ENCODE data around the gene CLIC3.

Gene CLIC3

GRCh38 chr9:137023157-137023556 lies 26.8 kb upstream of the CLIC3 start:
- H3K9me3 ChIP-seq (ENCODE audit: control insufficient read depth in 1 of 2, low read length in 2 of 2) = no peaks in the 10 kb centered on the region
- H3K4me1 ChIP-seq (ENCODE audit: control insufficient read depth in 1 of 2, insufficient read depth in 2 of 2, low read length in 2 of 2) = peaks cover 29 to 46% of the 10 kb centered on the region in 2 donors
- H3K4me3 ChIP-seq (ENCODE audit: low read depth in 1 of 2, low read length in 2 of 2) = no peak overlapping the region
- H3K27ac ChIP-seq (ENCODE audit: low read depth, low read length) = no peak overlapping the region
- H3K36me3 ChIP-seq (ENCODE audit: control insufficient read depth in 1 of 2, insufficient read depth in 2 of 2, low read length in 2 of 2) = no peaks in the 10 kb centered on the region
- H3K9ac ChIP-seq (ENCODE audit: low read depth in 1 of 2, low read length in 2 of 2) = peak overlapping the region in 1 of 2 donors; percentile 38
- no peaks in the 10 kb centered on the region for H3K27me3 ChIP-seq (ENCODE audit: control insufficient read depth in 1 of 2, insufficient read depth in 2 of 2, low read length in 2 of 2)

GRCh38 chr9:137022662-137023008 lies 26.3 kb upstream of the CLIC3 start:
- no peaks in the 10 kb centered on the region for H3K36me3 ChIP-seq (ENCODE audit: control insufficient read depth in 1 of 2, insufficient read depth in 2 of 2, low read length in 2 of 2)
- peaks cover 29 to 46% of the 10 kb centered on the region in 2 donors for H3K4me1 ChIP-seq (ENCODE audit: control insufficient read depth in 1 of 2, insufficient read depth in 2 of 2, low read length in 2 of 2)
- H3K9me3 ChIP-seq (ENCODE audit: control insufficient read depth in 1 of 2, low read length in 2 of 2) = no peaks in the 10 kb centered on the region
- no peak overlapping the region for H3K4me3 ChIP-seq (ENCODE audit: low read depth in 1 of 2, low read length in 2 of 2)
- peak overlapping the region; percentile 16 to 51 for H3K9ac ChIP-seq (ENCODE audit: low read depth in 1 of 2, low read length in 2 of 2)
- no peaks in the 10 kb centered on the region for H3K27me3 ChIP-seq (ENCODE audit: control insufficient read depth in 1 of 2, insufficient read depth in 2 of 2, low read length in 2 of 2)
- H3K27ac ChIP-seq (ENCODE audit: low read depth, low read length) = peak overlapping the region; percentile 61

DNA sequence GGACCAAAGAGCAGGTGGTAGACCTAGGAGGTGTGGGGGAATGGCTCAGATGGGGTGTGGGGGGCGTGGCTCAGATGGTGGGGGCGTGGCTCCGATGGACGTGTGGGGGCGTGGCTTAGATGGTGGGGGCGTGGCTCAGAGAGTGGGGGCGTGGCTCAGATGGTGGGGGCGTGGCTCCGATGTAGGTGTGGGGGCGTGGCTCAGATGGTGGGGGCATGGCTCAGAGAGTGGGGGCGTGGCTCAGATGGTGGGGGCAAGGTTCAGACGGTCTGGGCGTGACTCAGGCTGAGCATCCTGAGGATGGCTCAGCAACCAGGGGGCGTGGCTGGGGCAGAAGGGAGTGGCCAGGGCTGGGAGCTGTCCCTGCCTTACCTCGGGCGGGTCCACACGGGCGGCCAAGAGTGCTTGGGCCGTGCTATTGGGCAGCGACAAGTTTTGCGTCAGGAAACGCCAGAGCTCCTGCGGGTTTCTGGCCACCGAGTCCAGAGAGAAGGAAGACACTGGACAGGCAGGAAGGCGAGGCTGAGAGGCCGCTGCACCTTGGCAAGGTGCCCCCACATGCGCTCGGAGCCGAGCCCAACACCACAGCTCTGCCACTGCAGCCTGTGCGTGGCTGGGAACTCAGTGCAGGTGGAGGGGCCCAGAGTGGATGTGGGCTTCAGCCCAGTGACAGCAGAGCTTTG lies 25.8 kb upstream of the CLIC3 start:
- H3K27ac ChIP-seq (ENCODE audit: low read depth, low read length) = peak overlapping the region; percentile 61
- peak overlapping the region; percentile 16 to 51 for H3K9ac ChIP-seq (ENCODE audit: low read depth in 1 of 2, low read length in 2 of 2)
- peaks cover 24 to 41% of the 10 kb centered on the region in 2 donors for H3K4me1 ChIP-seq (ENCODE audit: control insufficient read depth in 1 of 2, insufficient read depth in 2 of 2, low read length in 2 of 2)
- no peaks in the 10 kb centered on the region for H3K9me3 ChIP-seq (ENCODE audit: control insufficient read depth in 1 of 2, low read length in 2 of 2)
- peak overlapping the region in 1 of 2 donors; percentile 22 for H3K4me3 ChIP-seq (ENCODE audit: low read depth in 1 of 2, low read length in 2 of 2)
- peaks cover 0 to 3% of the 10 kb centered on the region in 2 donors for H3K36me3 ChIP-seq (ENCODE audit: control insufficient read depth in 1 of 2, insufficient read depth in 2 of 2, low read length in 2 of 2)
- H3K27me3 ChIP-seq (ENCODE audit: control insufficient read depth in 1 of 2, insufficient read depth in 2 of 2, low read length in 2 of 2) = no peaks in the 10 kb centered on the region

DNA sequence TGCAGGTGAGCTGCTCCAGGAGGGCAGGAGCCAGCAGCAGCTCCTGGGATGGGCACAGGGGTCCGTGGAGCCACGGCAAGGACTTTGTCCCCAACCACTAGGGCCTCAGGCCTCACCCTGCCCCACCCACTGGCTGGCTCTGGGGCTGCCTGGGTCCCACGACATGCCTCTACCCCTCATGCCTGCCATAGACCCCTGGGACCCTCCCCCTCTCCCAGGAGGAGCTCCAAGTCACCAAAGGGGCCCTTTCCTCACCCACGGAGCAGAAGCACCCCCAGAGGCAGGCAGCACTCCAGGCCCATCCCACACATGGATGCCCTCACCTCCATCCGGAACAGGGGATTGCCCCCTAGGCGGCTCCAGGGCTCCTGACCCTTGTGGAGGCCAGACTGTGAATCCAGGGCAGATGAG lies 25.2 kb upstream of the CLIC3 start:
- no peak overlapping the region for H3K9ac ChIP-seq (ENCODE audit: low read depth in 1 of 2, low read length in 2 of 2)
- H3K4me1 ChIP-seq (ENCODE audit: control insufficient read depth in 1 of 2, insufficient read depth in 2 of 2, low read length in 2 of 2) = peaks cover 19 to 36% of the 10 kb centered on the region in 2 donors
- no peaks in the 10 kb centered on the region for H3K27me3 ChIP-seq (ENCODE audit: control insufficient read depth in 1 of 2, insufficient read depth in 2 of 2, low read length in 2 of 2)
- H3K27ac ChIP-seq (ENCODE audit: low read depth, low read length) = peak overlapping the region; percentile 10
- peak overlapping the region; percentile 16 to 22 for H3K4me3 ChIP-seq (ENCODE audit: low read depth in 1 of 2, low read length in 2 of 2)
- peaks cover 0 to 8% of the 10 kb centered on the region in 2 donors for H3K36me3 ChIP-seq (ENCODE audit: control insufficient read depth in 1 of 2, insufficient read depth in 2 of 2, low read length in 2 of 2)
- H3K9me3 ChIP-seq (ENCODE audit: control insufficient read depth in 1 of 2, low read length in 2 of 2) = no peaks in the 10 kb centered on the region

GRCh38 chr9:137020771-137021567 lies 24.6 kb upstream of the CLIC3 start:
- no peak overlapping the region for H3K27ac ChIP-seq (ENCODE audit: low read depth, low read length)
- peaks cover 0 to 8% of the 10 kb centered on the region in 2 donors for H3K36me3 ChIP-seq (ENCODE audit: control insufficient read depth in 1 of 2, insufficient read depth in 2 of 2, low read length in 2 of 2)
- H3K9me3 ChIP-seq (ENCODE audit: control insufficient read depth in 1 of 2, low read length in 2 of 2) = no peaks in the 10 kb centered on the region
- H3K9ac ChIP-seq (ENCODE audit: low read depth in 1 of 2, low read length in 2 of 2) = no peak overlapping the region
- peak overlapping the region; percentile 16 to 22 for H3K4me3 ChIP-seq (ENCODE audit: low read depth in 1 of 2, low read length in 2 of 2)
- H3K27me3 ChIP-seq (ENCODE audit: control insufficient read depth in 1 of 2, insufficient read depth in 2 of 2, low read length in 2 of 2) = no peaks in the 10 kb centered on the region
- H3K4me1 ChIP-seq (ENCODE audit: control insufficient read depth in 1 of 2, insufficient read depth in 2 of 2, low read length in 2 of 2) = peaks cover 15 to 30% of the 10 kb centered on the region in 2 donors

- Histone ChIP-seq H3K36me3 (ENCODE audit: control insufficient read depth in 1 of 2, insufficient read depth in 2 of 2, low read length in 2 of 2) (peaks cover under 1 to 8% of the 10 kb centered on the region in 2 donors), H3K4me3 (ENCODE audit: low read depth in 1 of 2, low read length in 2 of 2) (no peak overlapping the region), H3K4me1 (ENCODE audit: control insufficient read depth in 1 of 2, insufficient read depth in 2 of 2, low read length in 2 of 2) (peaks cover 8 to 23% of the 10 kb centered on the region in 2 donors), H3K27me3 (ENCODE audit: control insufficient read depth in 1 of 2, insufficient read depth in 2 of 2, low read length in 2 of 2) (no peaks in the 10 kb centered on the region), H3K9ac (ENCODE audit: low read depth in 1 of 2, low read length in 2 of 2) (no peak overlapping the region), H3K27ac (ENCODE audit: low read depth, low read length) (no peak overlapping the region), H3K9me3 (ENCODE audit: control insufficient read depth in 1 of 2, low read length in 2 of 2) (no peaks in the 10 kb centered on the region)
Observed at GRCh38 chr9:137019891-137020683, 23.7 kb upstream of the CLIC3 start.

GRCh38 chr9:137018761-137019559 lies 22.6 kb upstream of the CLIC3 start:
- no peak overlapping the region for H3K27ac ChIP-seq (ENCODE audit: low read depth, low read length)
- no peaks in the 10 kb centered on the region for H3K9me3 ChIP-seq (ENCODE audit: control insufficient read depth in 1 of 2, low read length in 2 of 2)
- H3K36me3 ChIP-seq (ENCODE audit: control insufficient read depth in 1 of 2, insufficient read depth in 2 of 2, low read length in 2 of 2) = peaks cover 2 to 8% of the 10 kb centered on the region in 2 donors

DNA sequence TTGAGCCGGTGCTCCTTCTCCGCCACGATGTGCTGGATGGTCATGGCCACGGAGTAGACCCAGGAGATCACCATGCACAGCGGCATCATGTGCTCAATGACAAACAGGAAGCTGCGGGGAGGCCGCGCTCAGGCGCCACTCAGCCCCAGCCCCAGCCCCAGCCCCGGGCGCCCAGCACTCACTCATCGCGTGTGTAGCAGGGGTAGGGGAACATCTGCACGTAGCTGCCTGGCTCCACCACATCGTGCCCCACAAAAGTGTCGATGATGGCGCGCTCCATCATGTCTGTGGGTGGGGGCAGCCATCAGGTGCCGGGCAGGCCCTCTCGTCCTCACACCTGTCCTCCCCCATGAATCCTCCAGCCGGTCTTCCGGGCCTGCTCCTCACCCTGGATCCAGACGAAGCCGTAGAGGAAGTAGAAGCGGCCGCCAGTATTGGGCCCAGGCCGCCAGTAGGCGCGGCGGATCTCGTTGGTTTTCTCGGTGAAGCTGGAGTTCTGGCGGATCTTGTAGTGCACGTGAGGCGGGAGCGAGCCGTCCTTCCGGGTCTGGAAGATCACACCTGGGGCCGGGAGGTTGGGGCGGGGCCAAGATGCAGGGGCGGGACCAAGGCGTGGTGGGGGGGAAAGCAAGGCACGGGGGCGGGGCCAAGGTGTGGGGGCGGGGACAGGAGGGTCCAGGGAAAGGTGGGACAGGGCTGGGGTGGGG lies 21.6 kb upstream of the CLIC3 start:
- Histone ChIP-seq H3K9ac (ENCODE audit: low read depth in 1 of 2, low read length in 2 of 2) (no peak overlapping the region), H3K4me1 (ENCODE audit: control insufficient read depth in 1 of 2, insufficient read depth in 2 of 2, low read length in 2 of 2) (peaks cover 4 to 17% of the 10 kb centered on the region in 2 donors), H3K36me3 (ENCODE audit: control insufficient read depth in 1 of 2, insufficient read depth in 2 of 2, low read length in 2 of 2) (peaks cover 2 to 8% of the 10 kb centered on the region in 2 donors), H3K4me3 (ENCODE audit: low read depth in 1 of 2, low read length in 2 of 2) (no peak overlapping the region), H3K9me3 (ENCODE audit: control insufficient read depth in 1 of 2, low read length in 2 of 2) (no peaks in the 10 kb centered on the region), H3K27ac (ENCODE audit: low read depth, low read length) (no peak overlapping the region), H3K27me3 (ENCODE audit: control insufficient read depth in 1 of 2, insufficient read depth in 2 of 2, low read length in 2 of 2) (no peaks in the 10 kb centered on the region)

More at GRCh38 chr9:137018761-137019559, 22.6 kb upstream of the CLIC3 start:
- Histone ChIP-seq H3K9ac (ENCODE audit: low read depth in 1 of 2, low read length in 2 of 2) (no peak overlapping the region), H3K4me1 (ENCODE audit: control insufficient read depth in 1 of 2, insufficient read depth in 2 of 2, low read length in 2 of 2) (peaks cover 8 to 23% of the 10 kb centered on the region in 2 donors), H3K4me3 (ENCODE audit: low read depth in 1 of 2, low read length in 2 of 2) (no peak overlapping the region), H3K27me3 (ENCODE audit: control insufficient read depth in 1 of 2, insufficient read depth in 2 of 2, low read length in 2 of 2) (no peaks in the 10 kb centered on the region)

DNA sequence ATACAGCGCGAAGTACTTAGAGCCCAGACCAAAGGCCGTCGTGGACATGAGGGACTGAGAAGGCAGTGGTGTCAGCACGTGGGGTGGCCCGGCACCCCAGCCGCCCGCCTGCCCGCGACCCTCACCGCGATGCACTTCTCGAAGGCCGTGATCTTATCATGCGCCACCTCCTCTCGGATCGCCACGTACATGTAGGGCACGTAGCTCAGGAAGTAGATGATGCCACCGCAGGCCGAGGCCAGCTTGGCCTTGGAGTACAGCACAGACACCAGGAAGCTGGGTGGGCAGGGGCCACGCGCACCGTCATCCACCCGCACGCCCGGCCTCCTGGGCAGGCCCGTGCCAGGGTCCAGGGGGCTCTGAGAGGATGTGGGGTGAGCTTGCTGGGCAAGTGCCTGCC lies 20.7 kb upstream of the CLIC3 start:
- Histone ChIP-seq H3K9me3 (ENCODE audit: control insufficient read depth in 1 of 2, low read length in 2 of 2) (no peaks in the 10 kb centered on the region), H3K4me3 (ENCODE audit: low read depth in 1 of 2, low read length in 2 of 2) (no peak overlapping the region), H3K27me3 (ENCODE audit: control insufficient read depth in 1 of 2, insufficient read depth in 2 of 2, low read length in 2 of 2) (no peaks in the 10 kb centered on the region), H3K27ac (ENCODE audit: low read depth, low read length) (no peak overlapping the region), H3K36me3 (ENCODE audit: control insufficient read depth in 1 of 2, insufficient read depth in 2 of 2, low read length in 2 of 2) (peaks cover 2 to 8% of the 10 kb centered on the region in 2 donors), H3K4me1 (ENCODE audit: control insufficient read depth in 1 of 2, insufficient read depth in 2 of 2, low read length in 2 of 2) (peaks cover 4 to 10% of the 10 kb centered on the region in 2 donors), H3K9ac (ENCODE audit: low read depth in 1 of 2, low read length in 2 of 2) (no peak overlapping the region)

All from duodenal mucosa (tissue), 2 donors.